Gastroesophageal sphincter (tissue), 4 donors: ENCODE measurements around the gene ARHGAP44. TPM values are rescaled to one million over a fixed set of nuclear protein-coding genes. Genes with fewer than 3 reads are reported as not detected.
"Not testable (repeated sequence)": the region's sequence is repeated elsewhere in the genome, so short reads cannot be mapped to it uniquely, and the experiment has no call there.

Experiments
- ATAC-seq: fragments of 150-250 bp; one replicate; pipeline ENCODE4 v1.9.1; 2016; ENCODE audit warnings: mild to moderate bottlenecking, moderate library complexity
- H3K27ac ChIP-seq, 4 donors: fragments of 200-600 bp; sonication (generic) in 3 of 4; 1 replicate in 3 of 4; 2 replicates in 1 of 4; pipeline ENCODE4 v1.5.1; 2016 to 2019
- H3K27me3 ChIP-seq: fragments of 200-600 bp; sonication (generic); one replicate; pipeline ENCODE4 v1.5.1; 2019
- H3K36me3 ChIP-seq, 2 donors: fragments of 200-600 bp; sonication (generic); one replicate each; pipeline ENCODE4 v1.5.1; 2019; ENCODE audit warnings: control low read depth in 1 of 2
- H3K4me1 ChIP-seq, 3 donors: fragments of 200-600 bp; sonication (generic); 1 replicate in 2 of 3; 2 replicates in 1 of 3; pipeline ENCODE4 v1.5.1; 2016 to 2019; ENCODE audit warnings: control low read depth in 2 of 3
- H3K4me3 ChIP-seq, 2 donors: fragments of 200-600 bp; sonication (generic); one replicate each; pipeline ENCODE4 v1.5.1; 2019; ENCODE audit warnings: mild to moderate bottlenecking in 1 of 2, moderate library complexity in 1 of 2
- H3K9me3 ChIP-seq, 3 donors: fragments of 200-600 bp; sonication (generic); one replicate each; pipeline ENCODE4 v1.5.1; 2017 to 2019; ENCODE audit warnings: control low read depth in 2 of 3
- CTCF ChIP-seq, 4 experiments: fragments of 200-600 bp in 2 of 4; fragments of 450-650 bp in 2 of 4; sonication (generic) in 1 of 4; IDR thresholded peaks; one replicate each; pipeline ENCODE4 v1.5.1; 2017 to 2019; ENCODE audit warnings: antibody characterized with exemption in 4 of 4, mild to moderate bottlenecking in 2 of 4, moderate library complexity in 2 of 4
- EP300 ChIP-seq: sonication (generic); formaldehyde crosslinking; IDR thresholded peaks from one replicate; pipeline ENCODE4 v1.6.1; 2017; ENCODE audit warnings: antibody characterized with exemption, mild to moderate bottlenecking
- POLR2A ChIP-seq, 2 donors: fragments of 450-650 bp; IDR thresholded peaks; one replicate each; pipeline ENCODE4 v1.6.1; 2017; ENCODE audit warnings: antibody characterized with exemption in 2 of 2, mild to moderate bottlenecking in 2 of 2, moderate library complexity in 1 of 2
- POLR2AphosphoS5 ChIP-seq: sonication (generic); formaldehyde crosslinking; IDR thresholded peaks from one replicate; pipeline ENCODE4 v1.6.1; 2017; ENCODE audit warnings: antibody characterized with exemption
- WGBS, 2 donors: methylation state at CpG; one replicate each; pipeline ENCODE4 v1.1.5; 2018; ENCODE audit warnings: low coverage in 1 of 2; 5-methylcytosine and 5-hydroxymethylcytosine counted together
- total RNA-seq, 4 donors: library from RNA; depleted of rRNA; stranded (reverse); fragments of >200 nt; gene quantifications; one replicate each; pipeline ENCODE4 v1.1.0, GENCODE V29; 2016

Gene ARHGAP44
- total RNA-seq, 4 donors from 2014 or later = 4.7 to 12.5 (median 6.5) TPM

- H3K36me3 ChIP-seq = no peaks in the 10 kb centered on the region
- no peaks in the 10 kb centered on the region for H3K9me3 ChIP-seq
- no peaks in the 10 kb centered on the region for H3K27me3 ChIP-seq
- TF ChIP-seq EP300 (no peak), POLR2A (IDR thresholded peaks at IDR 0.05) (no peak), CTCF (IDR thresholded peaks at IDR 0.05) (no peak), POLR2AphosphoS5 (no peak)
- peaks cover 0 to 13% (median 0%) of the 10 kb centered on the region in 3 donors for H3K4me1 ChIP-seq
- 64 to 84% methylated on average over 5 to 12 of the region's 13 CpGs for WGBS, 2 donors
- H3K4me3 ChIP-seq = no peak overlapping the region
- ATAC-seq = no peak
- H3K27ac ChIP-seq = no peak overlapping the region
Observed at GRCh38 chr17:12977008-12977751, 187.9 kb downstream of the ARHGAP44 start.

- WGBS, 2 donors = no CpG with 5 or more reads among the region's 6 CpGs
- ATAC-seq = not testable (repeated sequence)
Observed at GRCh38 chr17:12978787-12979186, 189.5 kb downstream of the ARHGAP44 start.

DNA sequence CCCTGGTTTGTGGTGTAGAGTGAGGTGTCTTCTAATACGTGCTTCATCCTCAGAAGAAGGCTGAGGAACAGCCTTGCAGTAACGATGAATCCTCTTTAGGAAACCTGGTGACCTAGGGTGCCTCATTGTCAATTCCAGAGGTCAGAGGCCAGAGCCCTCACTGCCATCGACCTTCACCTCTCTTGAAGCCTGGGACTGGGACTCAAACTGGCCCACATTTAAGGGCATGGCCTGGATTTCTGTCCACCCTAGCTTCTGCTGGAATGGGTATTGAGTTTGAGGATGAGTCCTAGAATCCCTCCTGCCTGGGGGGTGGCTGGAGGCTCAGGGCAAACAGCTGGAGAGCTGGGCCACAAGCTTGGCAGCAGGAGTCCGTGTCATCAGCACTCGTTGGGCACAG, 189.9 kb downstream of the ARHGAP44 start:
- Histone ChIP-seq H3K27ac (no peak overlapping the region), H3K36me3 (no peaks in the 10 kb centered on the region), H3K4me1 (peaks cover 0 to 12% (median 0%) of the 10 kb centered on the region in 3 donors), H3K27me3 (no peaks in the 10 kb centered on the region), H3K9me3 (no peaks in the 10 kb centered on the region), H3K4me3 (no peak overlapping the region)
- WGBS, 2 donors = 96% methylated on average over 4 of the region's 5 CpGs; no CpG with 5 or more reads in 1 of the 2 donors
- no peak for TF ChIP-seq EP300
- TF ChIP-seq CTCF (IDR thresholded peaks at IDR 0.05) = no peak
- TF ChIP-seq POLR2AphosphoS5 = no peak
- TF ChIP-seq POLR2A (IDR thresholded peaks at IDR 0.05) = no peak
- no peak for ATAC-seq

More at GRCh38 chr17:12978787-12979186, 189.5 kb downstream of the ARHGAP44 start:
- not testable (repeated sequence) for H3K27ac ChIP-seq, H3K27me3 ChIP-seq, H3K9me3 ChIP-seq, H3K4me3 ChIP-seq, H3K36me3 ChIP-seq
- peaks cover 0 to 13% (median 0%) of the 10 kb centered on the region in 3 donors for H3K4me1 ChIP-seq

- no peaks in the 10 kb centered on the region for H3K36me3 ChIP-seq
- no peaks in the 10 kb centered on the region for H3K9me3 ChIP-seq
Observed at GRCh38 chr17:12979826-12980500, 190.7 kb downstream of the ARHGAP44 start.

More at GRCh38 chr17:12979826-12980500, 190.7 kb downstream of the ARHGAP44 start:
- Histone ChIP-seq H3K4me3 (no peak overlapping the region), H3K27me3 (no peaks in the 10 kb centered on the region), H3K27ac (no peak overlapping the region), H3K4me1 (peaks cover 0 to 15% (median 4%) of the 10 kb centered on the region in 3 donors)
- TF ChIP-seq CTCF (IDR thresholded peaks at IDR 0.05) (no peak), POLR2AphosphoS5 (no peak), EP300 (no peak), POLR2A (IDR thresholded peaks at IDR 0.05) (no peak)
- 83 to 95% methylated on average over 5 of the region's 12 CpGs for WGBS, 2 donors
- no peak for ATAC-seq
